HG03045 (cell line): ENCODE data around the gene MSANTD2.

Experiments
- ATAC-seq: cut with Tn5 transposase; IDR thresholded peaks from one replicate; pipeline ENCODE4 v1.9.1; 2021; ENCODE audit warnings: mild to moderate bottlenecking, moderate library complexity; ENCODE audit not compliant: unreplicated experiment

MSANTD2 gene

GRCh38 chr11:124756033-124756752, 44.0 kb downstream of the MSANTD2 start:
- ATAC-seq = no peak

DNA sequence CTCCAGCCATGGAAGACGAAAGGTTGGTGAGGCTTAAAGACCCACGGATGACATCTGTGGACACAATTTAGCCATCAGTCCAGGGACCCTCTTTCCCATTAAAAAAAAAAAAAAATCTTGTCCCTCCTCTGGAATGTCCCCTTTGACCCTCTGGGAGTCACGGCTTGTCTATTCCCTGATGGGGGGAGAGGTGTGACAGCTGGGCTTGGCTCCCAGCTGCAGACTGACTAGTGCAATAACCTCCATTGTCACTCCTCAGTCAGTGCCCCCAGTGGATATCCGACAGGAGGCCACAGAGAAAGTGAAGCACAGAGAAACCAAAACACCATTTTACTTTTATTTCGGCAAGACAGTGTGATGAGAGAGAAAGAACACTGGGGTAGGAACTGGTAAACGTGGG, 45.5 kb downstream of the MSANTD2 start:
- no peak for ATAC-seq

- no peak for ATAC-seq
Measured at GRCh38 chr11:124754309-124754708, 45.9 kb downstream of the MSANTD2 start.

- no peak for ATAC-seq
Measured at GRCh38 chr11:124753624-124754023, 46.6 kb downstream of the MSANTD2 start.

GRCh38 chr11:124753205-124753604, 47.0 kb downstream of the MSANTD2 start:
- ATAC-seq = no peak

DNA sequence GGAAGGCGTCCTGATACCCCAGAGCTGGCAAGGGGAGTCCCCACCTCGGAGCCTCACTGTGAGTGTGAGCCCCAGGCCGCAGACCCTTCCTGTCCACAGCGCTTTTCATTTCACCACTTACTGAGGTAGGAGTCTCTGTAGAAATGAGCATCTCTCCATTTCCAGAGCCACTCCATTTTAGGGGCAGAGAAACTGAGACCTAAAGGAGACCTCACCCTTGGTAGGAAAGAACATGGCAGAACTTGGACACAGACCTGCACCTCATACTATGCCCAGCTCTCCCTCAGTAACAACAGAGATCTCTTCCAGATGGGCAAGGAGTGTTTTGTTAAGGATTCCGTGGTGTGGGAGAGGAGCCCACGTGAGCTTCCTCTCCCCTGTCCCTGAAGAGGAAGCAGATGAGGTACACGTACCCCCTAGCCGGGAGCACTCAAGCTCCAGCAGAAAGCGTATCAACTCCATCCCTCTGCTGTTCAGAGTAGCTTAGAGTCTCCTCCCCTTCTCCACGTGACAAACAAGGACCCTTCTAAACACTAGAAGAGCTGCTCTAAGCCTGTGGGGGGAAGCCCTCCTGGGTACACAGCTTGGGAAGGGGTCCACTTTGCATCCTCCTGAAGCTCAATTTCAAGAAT, 47.6 kb downstream of the MSANTD2 start:
- ATAC-seq = no peak

- ATAC-seq = no peak
Measured at GRCh38 chr11:124751741-124752470, 48.3 kb downstream of the MSANTD2 start, which contains the start of gene VSIG2. Gene VSIG2, minus strand, starts transcription at chr11:124752255. Its CDS starts 118 bp downstream, at chr11:124752137.

- ATAC-seq = no peak
Measured at GRCh38 chr11:124751391-124751740, 48.8 kb downstream of the MSANTD2 start.

DNA sequence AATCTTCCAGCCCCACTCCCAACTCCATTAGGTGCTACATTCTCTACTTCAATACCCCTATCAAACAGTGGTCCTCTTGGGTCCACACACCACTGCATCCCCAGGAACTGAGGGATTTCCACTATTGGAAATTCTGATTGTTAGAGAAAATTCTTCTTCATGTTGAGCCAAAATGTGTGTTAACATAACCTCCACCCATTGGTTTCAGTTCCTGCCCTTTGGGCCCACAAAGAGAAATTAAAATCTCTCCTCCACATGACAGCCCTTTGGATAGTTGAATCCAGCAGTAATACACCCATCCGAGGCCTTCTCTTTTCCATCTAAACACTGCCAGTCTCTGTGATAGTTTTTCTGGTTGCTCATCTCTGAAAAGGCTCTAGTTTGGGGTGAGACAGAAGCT, 50.3 kb downstream of the MSANTD2 start:
- no peak for ATAC-seq

DNA sequence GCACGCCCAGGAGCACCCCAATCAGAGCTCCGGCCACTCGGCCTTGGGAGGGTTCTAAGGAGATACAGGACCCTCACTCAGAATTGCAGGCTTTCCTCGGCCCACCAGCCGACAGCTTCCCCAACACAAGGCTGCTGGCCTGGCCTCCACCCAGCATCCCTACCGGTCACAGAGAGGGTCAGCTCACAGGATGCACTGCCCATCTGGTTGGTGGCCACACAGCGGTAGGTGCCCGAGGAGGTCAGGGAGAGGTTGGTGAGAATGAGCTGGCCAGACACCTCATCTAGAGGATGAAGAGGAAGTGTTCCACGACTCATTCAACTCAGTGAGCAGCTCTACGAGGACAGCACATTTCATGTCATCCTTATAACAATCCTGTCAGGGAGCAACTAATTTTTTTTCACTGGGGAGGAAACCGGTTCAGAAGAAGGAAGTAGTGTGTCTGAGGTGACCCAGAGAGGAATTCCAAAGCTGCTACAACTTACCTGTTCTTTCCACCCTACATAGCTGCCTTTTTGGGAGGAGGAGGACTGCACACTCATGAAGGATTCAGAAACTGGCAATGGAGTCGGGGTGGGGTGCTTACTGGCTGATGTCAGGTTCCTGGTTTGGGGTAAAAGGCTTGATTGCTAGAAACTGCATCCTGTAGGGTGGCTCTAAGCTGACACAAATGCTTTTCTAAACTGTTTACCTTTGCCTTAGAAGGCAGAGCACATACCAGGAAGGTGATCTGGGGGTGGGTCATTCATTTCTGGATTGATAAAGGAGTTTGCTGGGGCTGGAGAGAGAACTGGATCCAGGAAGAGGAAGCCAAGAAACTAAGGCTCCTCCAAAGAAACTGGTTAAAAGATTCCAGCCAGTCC, 51.5 kb downstream of the MSANTD2 start:
- no peak for ATAC-seq

- no peak for ATAC-seq
Measured at GRCh38 chr11:124748100-124748418, 52.1 kb downstream of the MSANTD2 start.

- ATAC-seq = no peak
Measured at GRCh38 chr11:124747406-124748099, 52.7 kb downstream of the MSANTD2 start.

- peak; percentile 93 for ATAC-seq
Measured at GRCh38 chr11:124746621-124747243, 53.5 kb downstream of the MSANTD2 start.

DNA sequence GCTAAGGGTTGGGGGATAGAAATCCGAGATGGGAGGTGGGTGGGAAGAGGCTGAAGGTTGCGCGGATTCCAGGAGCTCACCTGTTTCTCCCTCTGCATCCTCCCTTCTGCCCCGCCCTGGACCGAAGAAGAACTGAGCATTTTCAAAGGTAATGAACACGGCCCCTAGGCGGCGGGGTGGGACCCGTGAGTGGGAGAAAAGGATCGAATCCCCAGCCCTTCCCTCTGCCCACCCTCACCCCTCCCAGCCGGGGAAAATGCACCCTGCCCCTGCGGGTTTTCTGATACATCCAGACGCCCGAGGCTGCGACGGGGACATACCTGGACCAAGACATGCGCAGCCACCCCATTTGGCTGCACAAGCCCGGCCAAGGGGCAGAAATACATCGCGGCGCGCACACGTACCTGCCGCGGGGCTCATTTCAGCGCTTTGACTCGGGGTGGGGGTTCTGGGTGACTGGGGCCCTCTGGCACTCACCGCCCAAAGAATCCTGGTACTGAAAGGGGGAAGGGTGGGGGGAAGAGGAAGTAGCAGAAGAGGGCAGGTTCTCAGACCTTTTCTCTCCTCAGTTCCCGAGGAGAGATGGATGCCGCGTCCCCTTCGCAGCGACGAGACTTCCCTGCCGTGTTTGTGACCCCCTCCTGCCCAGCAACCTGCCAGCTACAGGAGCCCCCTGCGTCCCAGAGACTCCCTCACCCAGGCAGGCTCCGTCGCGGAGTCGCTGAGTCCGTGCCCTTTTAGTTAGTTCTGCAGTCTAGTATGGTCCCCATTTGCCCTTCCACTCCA, 54.2 kb downstream of the MSANTD2 start:
- peak; percentile 15 for ATAC-seq

GRCh38 chr11:124745270-124745834, 54.9 kb downstream of the MSANTD2 start:
- ATAC-seq = no peak

- ATAC-seq = no peak
Measured at GRCh38 chr11:124743050-124743449, 57.2 kb downstream of the MSANTD2 start.

- no peak for ATAC-seq
Measured at GRCh38 chr11:124742555-124742954, 57.7 kb downstream of the MSANTD2 start.

DNA sequence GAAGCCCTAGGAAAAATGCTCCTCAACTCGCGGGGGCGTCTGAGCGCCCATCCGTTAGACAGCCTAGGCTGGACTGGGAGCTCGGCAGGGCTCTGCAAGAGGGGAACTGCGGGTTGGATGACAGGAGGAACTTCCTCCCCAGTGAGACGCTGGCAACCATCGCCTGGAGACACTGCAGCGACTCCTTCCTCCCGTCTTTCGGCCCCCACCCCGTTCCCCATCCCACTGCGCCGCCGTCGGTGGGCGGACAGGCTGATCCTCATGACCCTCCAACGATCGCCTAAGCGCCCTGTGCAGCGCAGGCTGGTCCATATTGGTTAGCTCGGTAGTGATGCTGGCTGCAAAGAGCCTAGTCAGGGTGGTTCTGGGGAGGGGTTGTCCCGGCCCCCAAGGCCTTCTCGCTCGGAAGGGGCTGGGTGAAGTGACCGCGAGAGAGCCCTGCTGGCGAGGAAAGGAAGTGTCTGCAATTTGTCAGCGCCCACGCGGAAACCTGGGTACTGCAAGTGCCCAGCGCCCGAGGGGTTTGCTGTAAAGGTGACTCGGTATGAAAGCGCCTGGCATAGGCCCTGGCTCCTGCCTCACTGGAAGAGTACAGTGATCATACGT, 59.8 kb downstream of the MSANTD2 start:
- ATAC-seq = peak; percentile 27
